B cell (primary cell): ENCODE measurements around the gene C2CD3. TPM values are rescaled to one million over a fixed set of nuclear protein-coding genes. Genes with fewer than 3 reads are reported as not detected.

Source experiments
- ATAC-seq: fragments of 200-7000 bp; cut with Tn5 transposase; one replicate; pipeline ENCODE4 v1.10.0; 2021; ENCODE audit warnings: low read depth, mild to moderate bottlenecking, moderate number of reproducible peaks, moderate library complexity
- CTCF ChIA-PET: fragments of 350-600 bp; sonication (Branson Sonifier 250); formaldehyde crosslinking; loops from one replicate; lab custom pipeline; 2021; ENCODE audit warnings: antibody characterized with exemption, inconsistent platforms; lab: Charles Lee
- POLR2A ChIA-PET: fragments of 350-600 bp; sonication (Branson Sonifier 250); formaldehyde crosslinking; loops from one replicate; lab custom pipeline; 2021; ENCODE audit warnings: antibody characterized with exemption; lab: Charles Lee
- DNase-seq: peaks from one replicate; pipeline ENCODE4 v3.0.0; 2013
- H2AFZ ChIP-seq: 2 replicates; pipeline ENCODE4 v1.6.1; 2012; ENCODE audit warnings: mild to moderate bottlenecking, low read depth, low read length; ENCODE audit not compliant: insufficient read depth, poor library complexity, severe bottlenecking
- H3K27ac ChIP-seq, 2 donors: 1 replicate in 1 of 2; 2 replicates in 1 of 2; pipeline ENCODE4 v1.5.1; 2012 to 2013; ENCODE audit warnings: low read length in 2 of 2, mild to moderate bottlenecking in 2 of 2, moderate library complexity in 1 of 2
- H3K27me3 ChIP-seq, 4 experiments: fragments of 200-600 bp in 1 of 4; sonication (generic) in 1 of 4; replicated peaks in 1 of 4; 1 replicate in 2 of 4; 2 replicates in 2 of 4; pipeline versions ENCODE4 v1.6.1 to v1.7.0; 2013 to 2016; ENCODE audit warnings: low read length in 3 of 4, mild to moderate bottlenecking in 2 of 4, mixed read lengths in 1 of 4, moderate library complexity in 1 of 4; ENCODE audit not compliant: insufficient read depth in 4 of 4, control insufficient read depth in 3 of 4; ENCODE audit errors: control extremely low read depth in 1 of 4
- H3K36me3 ChIP-seq, 2 experiments: replicated peaks in 1 of 2; 1 replicate in 1 of 2; 2 replicates in 1 of 2; pipeline versions ENCODE4 v1.6.1 to v1.7.1; 2013; ENCODE audit warnings: low read length in 1 of 2; ENCODE audit not compliant: insufficient read depth in 2 of 2, control insufficient read depth in 1 of 2; ENCODE audit errors: control extremely low read depth in 1 of 2, extremely low read depth in 1 of 2
- H3K4me1 ChIP-seq, 2 donors: fragments of 200-600 bp in 1 of 2; sonication (generic) in 1 of 2; 1 replicate in 1 of 2; 2 replicates in 1 of 2; pipeline versions ENCODE4 v1.5.1 to v1.6.1; 2013 to 2017; ENCODE audit warnings: low read length in 2 of 2; ENCODE audit not compliant: control insufficient read depth in 2 of 2, insufficient read depth in 2 of 2
- H3K4me2 ChIP-seq: replicated peaks from 2 replicates; pipeline ENCODE3; 2012; ENCODE audit warnings: mild to moderate bottlenecking, low read depth, low read length; ENCODE audit not compliant: poor library complexity, severe bottlenecking
- H3K4me3 ChIP-seq, 5 experiments: fragments of 200-600 bp in 1 of 5; sonication (generic) in 1 of 5; 1 replicate in 3 of 5; 2 replicates in 2 of 5; pipeline versions ENCODE4 v1.5.1 to v1.7.0; 2011 to 2016; ENCODE audit warnings: low read length in 4 of 5, mild to moderate bottlenecking in 4 of 5, low read depth in 2 of 5, control low read depth in 1 of 5, moderate library complexity in 1 of 5; ENCODE audit not compliant: insufficient read depth in 1 of 5; ENCODE audit errors: control extremely low read depth in 1 of 5, extremely low read depth in 1 of 5
- H3K79me2 ChIP-seq: fragments of 200-600 bp; sonication (generic); one replicate; pipeline ENCODE4 v1.6.0; 2016; ENCODE audit warnings: low read length; ENCODE audit not compliant: control insufficient read depth, insufficient read depth
- H3K9ac ChIP-seq: fragments of 200-600 bp; sonication (generic); 2 replicates; pipeline ENCODE4 v1.6.1; 2017; ENCODE audit warnings: mild to moderate bottlenecking, low read length, moderate library complexity
- H3K9me3 ChIP-seq, 3 donors: one replicate each; pipeline versions ENCODE4 v1.6.1 to v1.7.1; 2013; ENCODE audit warnings: low read length in 2 of 3; ENCODE audit not compliant: control insufficient read depth in 2 of 3, insufficient read depth in 1 of 3; ENCODE audit errors: control extremely low read depth in 1 of 3
- H4K20me1 ChIP-seq: 2 replicates; pipeline ENCODE4 v1.6.0; 2012; ENCODE audit warnings: mild to moderate bottlenecking, low read length; ENCODE audit not compliant: insufficient read depth, control insufficient read depth, poor library complexity, severe bottlenecking
- H3K27ac Mint-ChIP-seq: one replicate; pipeline ENCODE4 v1.8.0; 2021; ENCODE audit warnings: mixed read lengths
- H3K27me3 Mint-ChIP-seq: one replicate; pipeline ENCODE4 v1.8.0; 2021; ENCODE audit warnings: mixed read lengths
- H3K4me1 Mint-ChIP-seq: one replicate; pipeline ENCODE4 v1.8.0; 2021; ENCODE audit warnings: mixed read lengths
- H3K4me3 Mint-ChIP-seq: one replicate; pipeline ENCODE4 v1.8.0; 2021; ENCODE audit warnings: mixed read lengths
- H3K9me3 Mint-ChIP-seq: one replicate; pipeline ENCODE4 v1.8.0; 2022; ENCODE audit warnings: mixed read lengths; ENCODE audit not compliant: insufficient read depth
- EZH2 ChIP-seq: IDR thresholded peaks from 2 replicates; pipeline ENCODE4 v1.6.1; 2012; ENCODE audit warnings: borderline replicate concordance, low read depth, mild to moderate bottlenecking, moderate library complexity, low read length; ENCODE audit not compliant: insufficient read depth, poor library complexity, severe bottlenecking
- WGBS: methylation state at CpG from one replicate; pipeline ENCODE4 v1.1.5; 2013; ENCODE audit warnings: missing lambda C conversion rate; ENCODE audit not compliant: insufficient coverage; 5-methylcytosine and 5-hydroxymethylcytosine counted together
- intact Hi-C: fragments of 100-400 bp; cut with micrococcal nuclease; formaldehyde crosslinking; loops from one replicate; pipeline ENCODE4 v1.10.0; 2022
- polyA plus RNA-seq: library from polyadenylated mRNA; depleted of rRNA; stranded (reverse); fragments of >200 nt; gene quantifications from 2 replicates; pipeline ENCODE4 v1.2.3, GENCODE V29; 2012
- total RNA-seq, 2 donors: library from RNA; stranded (reverse); fragments of 120-200 nt in 1 of 2; gene quantifications; 1 replicate in 1 of 2; 2 replicates in 1 of 2; pipeline versions ENCODE4 v1.2.3 to v1.2.4, GENCODE V29; 2013 to 2022
- TF ChIP-seq, protein P1 (sequence below): fragments of 200-600 bp; IDR thresholded peaks from one replicate; pipeline ENCODE4 v1.8.0; 2022; ENCODE audit warnings: antibody characterized with exemption, mild to moderate bottlenecking

C2CD3 gene
- total and polyA plus RNA-seq, 2 donors (not counting 1 experiment from before 2014, with no cell fraction given), result 19.8 to 69.0 TPM

GRCh38 chr11:73974604-73975478 is 196.0 kb downstream of the C2CD3 start:
- DNase-seq (peak; percentile 24), ATAC-seq (no peak)
- Mint-ChIP-seq H3K4me3 (peak overlapping the region; percentile 65), H3K4me1 (peaks cover 97% of the 10 kb centered on the region), H3K27me3 (no peaks in the 10 kb centered on the region), H3K27ac (peak overlapping the region; percentile 96), H3K9me3 (no peaks in the 10 kb centered on the region)
- H3K9ac ChIP-seq, result no peak overlapping the region
- TF ChIP-seq EZH2, result no peak
- H3K4me1 ChIP-seq, result peaks cover 99 to 100% of the 10 kb centered on the region in 2 donors
- intact Hi-C loops, result loop anchor here (1.0 kb wide), 1 partner anchor 7 kb away; the partner anchor contains the start of gene UCP2
- H3K36me3 ChIP-seq, result peaks cover 19 to 59% of the 10 kb centered on the region in 2 experiments
- CTCF ChIA-PET, result interaction anchor here (1.0 to 2.2 kb wide), 3 partner anchors 20 to 30 kb away, joined by 3 to 6 read pairs (median 4); no protein-coding TSS in a partner anchor
- no peaks in the 10 kb centered on the region for H3K9me3 ChIP-seq
- H4K20me1 ChIP-seq, result peaks cover 61% of the 10 kb centered on the region
- peak overlapping the region; percentile 49 to 94 for H3K27ac ChIP-seq
- WGBS, result 90% methylated on average over 10 of the region's 13 CpGs
- POLR2A ChIA-PET, result interaction anchor here (0.6 to 9.4 kb wide), 5 partner anchors 6 to 37 kb away, joined by 3 to 155 read pairs (median 3); partner anchors contain the start of gene UCP2
- H3K27me3 ChIP-seq, result no peaks in the 10 kb centered on the region
- no peak overlapping the region for H3K4me3 ChIP-seq
- H2AFZ ChIP-seq, result no peak overlapping the region
- peak overlapping the region; percentile 60 for H3K4me2 ChIP-seq
- peaks cover 34% of the 10 kb centered on the region for H3K79me2 ChIP-seq

- H3K9me3 ChIP-seq, result no peaks in the 10 kb centered on the region
- peak overlapping the region; percentile 49 to 94 for H3K27ac ChIP-seq
- TF ChIP-seq, protein P1, sequence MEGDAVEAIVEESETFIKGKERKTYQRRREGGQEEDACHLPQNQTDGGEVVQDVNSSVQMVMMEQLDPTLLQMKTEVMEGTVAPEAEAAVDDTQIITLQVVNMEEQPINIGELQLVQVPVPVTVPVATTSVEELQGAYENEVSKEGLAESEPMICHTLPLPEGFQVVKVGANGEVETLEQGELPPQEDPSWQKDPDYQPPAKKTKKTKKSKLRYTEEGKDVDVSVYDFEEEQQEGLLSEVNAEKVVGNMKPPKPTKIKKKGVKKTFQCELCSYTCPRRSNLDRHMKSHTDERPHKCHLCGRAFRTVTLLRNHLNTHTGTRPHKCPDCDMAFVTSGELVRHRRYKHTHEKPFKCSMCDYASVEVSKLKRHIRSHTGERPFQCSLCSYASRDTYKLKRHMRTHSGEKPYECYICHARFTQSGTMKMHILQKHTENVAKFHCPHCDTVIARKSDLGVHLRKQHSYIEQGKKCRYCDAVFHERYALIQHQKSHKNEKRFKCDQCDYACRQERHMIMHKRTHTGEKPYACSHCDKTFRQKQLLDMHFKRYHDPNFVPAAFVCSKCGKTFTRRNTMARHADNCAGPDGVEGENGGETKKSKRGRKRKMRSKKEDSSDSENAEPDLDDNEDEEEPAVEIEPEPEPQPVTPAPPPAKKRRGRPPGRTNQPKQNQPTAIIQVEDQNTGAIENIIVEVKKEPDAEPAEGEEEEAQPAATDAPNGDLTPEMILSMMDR, result no peak
- no peak for TF ChIP-seq EZH2
- POLR2A ChIA-PET, result interaction anchor here (0.7 to 9.4 kb wide), 7 partner anchors 9 to 198 kb away, joined by 3 to 155 read pairs (median 4); partner anchors contain the start of genes C2CD3 and UCP2
- peaks cover 49% of the 10 kb centered on the region for H4K20me1 ChIP-seq
- H3K4me1 Mint-ChIP-seq, result peaks cover 96% of the 10 kb centered on the region
- no peaks in the 10 kb centered on the region for H3K27me3 ChIP-seq
- WGBS, result 71% methylated on average over 5 of the region's 11 CpGs
- H2AFZ ChIP-seq, result no peak overlapping the region
- peak overlapping the region; percentile 60 for H3K4me2 ChIP-seq
- intact Hi-C loops, result no loop called here
- H3K9me3 Mint-ChIP-seq, result no peaks in the 10 kb centered on the region
- DNase-seq (peak; percentile 48), ATAC-seq (no peak)
- H3K4me3 ChIP-seq, result no peak overlapping the region
- peaks cover 93 to 100% of the 10 kb centered on the region in 2 donors for H3K4me1 ChIP-seq
- peaks cover 16 to 39% of the 10 kb centered on the region in 2 experiments for H3K36me3 ChIP-seq
- no peak overlapping the region for H3K9ac ChIP-seq
- peak overlapping the region; percentile 26 for H3K4me3 Mint-ChIP-seq
- H3K27me3 Mint-ChIP-seq, result no peaks in the 10 kb centered on the region
- H3K79me2 ChIP-seq, result peaks cover 14% of the 10 kb centered on the region
- CTCF ChIA-PET, result interaction anchor here (1.1 to 9.9 kb wide), 6 partner anchors 9 to 61 kb away, joined by 3 to 97 read pairs (median 4); partner anchors contain the start of gene UCP2
- peak overlapping the region; percentile 96 for H3K27ac Mint-ChIP-seq
Measured at GRCh38 chr11:73972620-73973449, 198.0 kb downstream of the C2CD3 start.
